T-cell (primary cell): ENCODE measurements around the gene CUX1. TPM values are rescaled to one million over a fixed set of nuclear protein-coding genes. Genes with fewer than 3 reads are reported as not detected.
"Not testable (repeated sequence)": the region's sequence is repeated elsewhere in the genome, so short reads cannot be mapped to it uniquely, and the experiment has no call there.

Experiments used
- ATAC-seq, 4 experiments: fragments of 200-7000 bp in 3 of 4; fragments of 150-1000 bp in 1 of 4; cut with Tn5 transposase; replicated peaks in 1 of 4; 1 replicate in 3 of 4; 2 replicates in 1 of 4; pipeline ENCODE4 v1.10.0; 2021; ENCODE audit warnings: moderate library complexity in 3 of 4, mild to moderate bottlenecking in 2 of 4, moderate number of reproducible peaks in 1 of 4
- CTCF ChIA-PET, 2 donors: fragments of 300-600 bp; sonication (Branson Sonifier 250); formaldehyde crosslinking; loops; one replicate each; lab custom pipeline; 2022; ENCODE audit warnings: antibody characterized with exemption in 2 of 2; lab: Charles Lee
- POLR2A ChIA-PET, 2 donors: fragments of 300-600 bp; sonication (Branson Sonifier 250); formaldehyde crosslinking; loops; one replicate each; lab custom pipeline; 2022; ENCODE audit warnings: antibody characterized with exemption in 2 of 2; lab: Charles Lee
- DNase-seq, 35 experiments: peaks; one replicate each; pipeline versions ENCODE4 v3.0.0 to v3.0.0-alpha.2; 2013 to 2023
- H3K27ac ChIP-seq: one replicate; pipeline ENCODE4 v1.5.1; 2013; ENCODE audit warnings: low read length
- H3K27me3 ChIP-seq, 2 experiments: replicated peaks in 1 of 2; 1 replicate in 1 of 2; 2 replicates in 1 of 2; pipeline versions ENCODE4 v1.6.1 to v1.7.0; 2013; ENCODE audit warnings: low read length in 1 of 2, mixed read lengths in 1 of 2; ENCODE audit not compliant: control insufficient read depth in 2 of 2, insufficient read depth in 2 of 2; ENCODE audit errors: extremely low read depth in 1 of 2
- H3K36me3 ChIP-seq, 2 donors: 1 replicate in 1 of 2; 2 replicates in 1 of 2; pipeline versions ENCODE4 v1.6.1 to v1.7.0; 2013; ENCODE audit warnings: low read length in 1 of 2; ENCODE audit not compliant: control insufficient read depth in 2 of 2, insufficient read depth in 1 of 2; ENCODE audit errors: extremely low read depth in 1 of 2
- H3K4me1 ChIP-seq, 2 experiments: 1 replicate in 1 of 2; 2 replicates in 1 of 2; pipeline versions ENCODE4 v1.6.1 to v1.7.0; 2013; ENCODE audit warnings: low read length in 2 of 2, mixed read lengths in 1 of 2; ENCODE audit not compliant: insufficient read depth in 2 of 2, control insufficient read depth in 1 of 2; ENCODE audit errors: extremely low read depth in 1 of 2
- H3K4me3 ChIP-seq, 2 donors: 1 replicate in 1 of 2; 2 replicates in 1 of 2; pipeline versions ENCODE4 v1.5.1 to v1.7.0; 2013; ENCODE audit warnings: mild to moderate bottlenecking in 2 of 2, low read length in 1 of 2, moderate library complexity in 1 of 2; ENCODE audit not compliant: control insufficient read depth in 1 of 2; ENCODE audit errors: extremely low read depth in 1 of 2
- H3K9me3 ChIP-seq: 2 replicates; pipeline ENCODE4 v1.7.0; 2013
- H3K27ac Mint-ChIP-seq, 2 donors: one replicate each; pipeline ENCODE4 v1.8.0; 2020 to 2021; ENCODE audit warnings: mild to moderate bottlenecking in 2 of 2, mixed read lengths in 2 of 2
- H3K27me3 Mint-ChIP-seq, 2 donors: one replicate each; pipeline ENCODE4 v1.8.0; 2021 to 2022; ENCODE audit warnings: mixed read lengths in 2 of 2
- H3K36me3 Mint-ChIP-seq: one replicate; pipeline ENCODE4 v1.8.0; 2021; ENCODE audit warnings: mixed read lengths
- H3K4me1 Mint-ChIP-seq, 3 donors: one replicate each; pipeline ENCODE4 v1.8.0; 2020 to 2022; ENCODE audit warnings: mixed read lengths in 3 of 3, mild to moderate bottlenecking in 1 of 3
- H3K4me3 Mint-ChIP-seq, 3 donors: one replicate each; pipeline ENCODE4 v1.8.0; 2020 to 2022; ENCODE audit warnings: mild to moderate bottlenecking in 3 of 3, mixed read lengths in 3 of 3, moderate library complexity in 3 of 3
- H3K9me3 Mint-ChIP-seq, 3 donors: one replicate each; pipeline ENCODE4 v1.8.0; 2020 to 2022; ENCODE audit warnings: mixed read lengths in 3 of 3
- WGBS: methylation state at CpG from one replicate; pipeline ENCODE4 v1.1.5; 2013; ENCODE audit warnings: missing lambda C conversion rate; ENCODE audit not compliant: insufficient coverage; 5-methylcytosine and 5-hydroxymethylcytosine counted together
- total RNA-seq, 35 experiments: library from RNA in 6 of 35; stranded (reverse) in 6 of 35; fragments of 120-200 nt in 1 of 35; gene quantifications; one replicate each; pipeline versions ENCODE4 v1.2.1 to v1.2.4 and lab custom pipeline; 2013 to 2026

CUX1 gene
- total RNA-seq, 5 donors from 2014 or later (not counting 1 experiment from before 2014, with no cell fraction given): 36.9 to 50.2 (median 42.8) TPM

GRCh38 chr7:102320601-102321350 is 503.4 kb downstream of the CUX1 start:
- Mint-ChIP-seq H3K4me3 (no peak overlapping the region), H3K36me3 (no peaks in the 10 kb centered on the region), H3K27me3 (peaks cover 0 to 10% of the 10 kb centered on the region in 2 donors), H3K9me3 (no peaks in the 10 kb centered on the region), H3K27ac (no peak overlapping the region), H3K4me1 (peaks cover 0 to 2% (median 0%) of the 10 kb centered on the region in 3 donors)
- no peak for DNase-seq
- WGBS: 81% methylated on average over 35 of the region's 37 CpGs
- Histone ChIP-seq H3K9me3 (no peaks in the 10 kb centered on the region), H3K27ac (no peak overlapping the region), H3K36me3 (no peaks in the 10 kb centered on the region), H3K4me3 (no peak overlapping the region), H3K27me3 (peaks cover 0 to 18% of the 10 kb centered on the region in 2 experiments), H3K4me1 (no peaks in the 10 kb centered on the region)
- no peak for ATAC-seq
- ChIA-PET CTCF (no interaction called here), POLR2A (interaction anchor here in 1 of 2 donors (0.5 kb wide), 1 partner anchor 96 kb away, joined by 7 read pairs; no protein-coding TSS in a partner anchor)

GRCh38 chr7:102321351-102322201 is 504.1 kb downstream of the CUX1 start:
- H3K36me3 ChIP-seq: no peaks in the 10 kb centered on the region
- no peak overlapping the region for H3K27ac ChIP-seq
- 61% methylated on average over 72 of the region's 73 CpGs for WGBS
- peaks cover 0 to 19% of the 10 kb centered on the region in 2 experiments for H3K27me3 ChIP-seq
- no peak overlapping the region for H3K4me3 ChIP-seq
- H3K9me3 ChIP-seq: no peaks in the 10 kb centered on the region
- no peaks in the 10 kb centered on the region for H3K9me3 Mint-ChIP-seq
- CTCF ChIA-PET: no interaction called here
- H3K4me1 ChIP-seq: no peaks in the 10 kb centered on the region
- no peaks in the 10 kb centered on the region for H3K36me3 Mint-ChIP-seq
- POLR2A ChIA-PET: interaction anchor here in 1 of 2 donors (0.5 kb wide), 1 partner anchor 96 kb away, joined by 7 read pairs; no protein-coding TSS in a partner anchor
- DNase-seq (peak in 3 of 35 experiments; percentile 12 to 19 (median 14)), ATAC-seq (peak in 2 of 4 experiments; percentile 29 to 63)
- H3K27me3 Mint-ChIP-seq: peaks cover 0 to 12% of the 10 kb centered on the region in 2 donors
- H3K4me1 Mint-ChIP-seq: peaks cover 0 to 2% (median 0%) of the 10 kb centered on the region in 3 donors
- no peak overlapping the region for H3K4me3 Mint-ChIP-seq
- no peak overlapping the region for H3K27ac Mint-ChIP-seq

DNA sequence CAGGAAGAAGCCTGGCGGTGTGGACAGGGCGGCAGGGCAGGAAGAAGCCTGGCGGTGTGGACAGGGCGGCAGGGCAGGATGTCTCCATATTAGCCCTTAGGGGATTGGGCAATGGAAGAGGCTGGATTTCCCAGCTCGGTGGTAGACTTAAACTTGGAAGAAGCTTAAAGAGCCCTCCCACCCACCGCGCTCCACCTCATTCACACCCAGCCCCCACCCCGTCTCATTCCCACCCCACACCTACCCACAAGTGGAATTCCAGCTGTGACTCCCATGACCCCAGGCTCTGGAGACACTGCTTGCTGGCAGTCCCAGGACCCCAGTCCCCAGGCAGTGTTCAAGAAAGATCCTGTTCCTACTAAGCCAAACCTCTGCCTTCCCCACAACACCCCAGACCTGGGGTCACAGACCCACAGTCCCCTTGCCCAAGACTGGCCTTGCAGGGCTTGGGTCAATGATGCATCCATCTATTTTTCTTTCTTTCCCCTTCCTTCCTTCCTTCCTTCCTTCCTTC is 504.8 kb downstream of the CUX1 start:
- no peaks in the 10 kb centered on the region for H3K9me3 Mint-ChIP-seq
- no peaks in the 10 kb centered on the region for H3K9me3 ChIP-seq
- CTCF ChIA-PET: no interaction called here
- no peaks in the 10 kb centered on the region for H3K36me3 ChIP-seq
- no peaks in the 10 kb centered on the region for H3K4me1 ChIP-seq
- WGBS: 86% methylated on average over 3 of the region's 8 CpGs
- H3K4me1 Mint-ChIP-seq: peaks cover 0 to 2% (median 0%) of the 10 kb centered on the region in 3 donors
- H3K36me3 Mint-ChIP-seq: no peaks in the 10 kb centered on the region
- H3K4me3 Mint-ChIP-seq: peak overlapping the region in 1 of 3 donors; percentile 32
- peaks cover 0 to 22% of the 10 kb centered on the region in 2 experiments for H3K27me3 ChIP-seq
- H3K4me3 ChIP-seq: no peak overlapping the region
- ATAC-seq (no peak), DNase-seq (no peak)
- POLR2A ChIA-PET: no interaction called here
- peaks cover 0 to 16% of the 10 kb centered on the region in 2 donors for H3K27me3 Mint-ChIP-seq
- H3K27ac Mint-ChIP-seq: no peak overlapping the region
- H3K27ac ChIP-seq: no peak overlapping the region

DNA sequence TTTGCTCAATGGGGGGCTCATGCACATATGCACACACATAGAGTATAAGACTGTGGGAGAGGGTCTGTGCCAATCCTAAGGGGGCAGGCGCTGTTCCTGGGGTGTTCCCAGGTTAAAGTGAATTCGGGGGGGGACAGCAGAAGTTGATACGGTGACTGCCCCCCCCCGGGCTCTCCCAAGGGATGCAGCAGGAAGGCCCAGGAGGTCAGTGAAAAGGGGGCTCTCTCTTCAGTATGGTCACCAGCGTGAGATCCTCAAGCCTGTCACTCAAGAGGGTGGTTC is 506.4 kb downstream of the CUX1 start:
- H3K27me3 ChIP-seq: peaks cover 0 to 22% of the 10 kb centered on the region in 2 experiments
- CTCF ChIA-PET: no interaction called here
- no peak overlapping the region for H3K27ac Mint-ChIP-seq

DNA sequence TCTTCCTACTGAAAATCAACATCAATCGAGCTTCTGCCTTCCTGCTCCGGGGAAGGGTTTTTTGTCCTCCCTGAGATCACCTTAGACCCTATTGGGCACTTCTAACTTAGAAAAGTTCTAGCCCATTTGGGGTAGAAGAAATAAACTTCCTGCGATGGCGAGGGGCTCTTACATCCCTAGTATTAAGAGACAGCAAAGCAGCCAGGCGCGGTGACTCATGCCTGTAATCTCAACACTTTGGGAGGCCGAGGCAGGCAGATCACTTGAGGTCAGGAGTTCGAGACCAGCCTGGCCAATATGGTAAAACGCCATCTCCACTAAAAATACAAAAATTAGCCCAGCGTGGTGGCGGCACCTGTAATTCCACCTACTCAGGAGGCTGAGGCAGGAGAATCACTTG is 507.7 kb downstream of the CUX1 start:
- H3K4me1 Mint-ChIP-seq, H3K27ac ChIP-seq, H3K36me3 Mint-ChIP-seq, H3K4me3 ChIP-seq, DNase-seq, H3K4me3 Mint-ChIP-seq, H3K36me3 ChIP-seq, H3K27ac Mint-ChIP-seq, H3K9me3 ChIP-seq, CTCF ChIA-PET, ATAC-seq, POLR2A ChIA-PET, H3K9me3 Mint-ChIP-seq, H3K4me1 ChIP-seq: not testable (repeated sequence)
- H3K27me3 ChIP-seq: peaks cover 0 to 20% of the 10 kb centered on the region in 2 experiments
- WGBS: 96% methylated on average over 5 of the region's 11 CpGs
- H3K27me3 Mint-ChIP-seq: peaks cover 0 to 21% of the 10 kb centered on the region in 2 donors

More for the DNA sequence above, 506.4 kb downstream of the CUX1 start:
- Mint-ChIP-seq H3K4me3 (no peak overlapping the region), H3K27me3 (peaks cover 0 to 21% of the 10 kb centered on the region in 2 donors), H3K4me1 (peaks cover 0 to 6% (median 0%) of the 10 kb centered on the region in 3 donors), H3K36me3 (no peaks in the 10 kb centered on the region), H3K9me3 (no peaks in the 10 kb centered on the region)
- H3K4me1 ChIP-seq: no peaks in the 10 kb centered on the region
- POLR2A ChIA-PET: no interaction called here
- H3K9me3 ChIP-seq: no peaks in the 10 kb centered on the region
- WGBS: 90% methylated on average over 5 of the region's 5 CpGs
- no peak overlapping the region for H3K4me3 ChIP-seq
- no peak for ATAC-seq
- no peak for DNase-seq
- H3K27ac ChIP-seq: no peak overlapping the region
- no peaks in the 10 kb centered on the region for H3K36me3 ChIP-seq

- Histone ChIP-seq H3K27me3 (peaks cover 0 to 16% of the 10 kb centered on the region in 2 experiments), H3K4me1 (no peaks in the 10 kb centered on the region), H3K9me3 (no peaks in the 10 kb centered on the region), H3K4me3 (no peak overlapping the region), H3K36me3 (no peaks in the 10 kb centered on the region), H3K27ac (no peak overlapping the region)
- H3K36me3 Mint-ChIP-seq: no peaks in the 10 kb centered on the region
- DNase-seq: no peak
- peaks cover 0 to 21% of the 10 kb centered on the region in 2 donors for H3K27me3 Mint-ChIP-seq
- CTCF ChIA-PET: interaction anchor here in 1 of 2 donors (0.7 kb wide), 1 partner anchor 42 kb away, joined by 5 read pairs; no protein-coding TSS in a partner anchor
- ATAC-seq: no peak
- peaks cover 0 to 6% (median 0%) of the 10 kb centered on the region in 3 donors for H3K4me1 Mint-ChIP-seq
- H3K4me3 Mint-ChIP-seq: no peak overlapping the region
- no peaks in the 10 kb centered on the region for H3K9me3 Mint-ChIP-seq
- H3K27ac Mint-ChIP-seq: no peak overlapping the region
- POLR2A ChIA-PET: no interaction called here
- WGBS: 95% methylated on average over 4 of the region's 11 CpGs
Measured at GRCh38 chr7:102326157-102326889, 508.9 kb downstream of the CUX1 start.
